Activated T-cell treated with anti-CD3 and anti-CD28 coated beads for 1 hour (primary cell): ENCODE measurements around the gene SPAG4.

Experiments
- DNase-seq: peaks from one replicate; pipeline ENCODE4 v3.0.0-alpha.2; 2020; ENCODE audit warnings: low read depth

The SPAG4 gene, protein sequence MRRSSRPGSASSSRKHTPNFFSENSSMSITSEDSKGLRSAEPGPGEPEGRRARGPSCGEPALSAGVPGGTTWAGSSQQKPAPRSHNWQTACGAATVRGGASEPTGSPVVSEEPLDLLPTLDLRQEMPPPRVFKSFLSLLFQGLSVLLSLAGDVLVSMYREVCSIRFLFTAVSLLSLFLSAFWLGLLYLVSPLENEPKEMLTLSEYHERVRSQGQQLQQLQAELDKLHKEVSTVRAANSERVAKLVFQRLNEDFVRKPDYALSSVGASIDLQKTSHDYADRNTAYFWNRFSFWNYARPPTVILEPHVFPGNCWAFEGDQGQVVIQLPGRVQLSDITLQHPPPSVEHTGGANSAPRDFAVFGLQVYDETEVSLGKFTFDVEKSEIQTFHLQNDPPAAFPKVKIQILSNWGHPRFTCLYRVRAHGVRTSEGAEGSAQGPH

DNA sequence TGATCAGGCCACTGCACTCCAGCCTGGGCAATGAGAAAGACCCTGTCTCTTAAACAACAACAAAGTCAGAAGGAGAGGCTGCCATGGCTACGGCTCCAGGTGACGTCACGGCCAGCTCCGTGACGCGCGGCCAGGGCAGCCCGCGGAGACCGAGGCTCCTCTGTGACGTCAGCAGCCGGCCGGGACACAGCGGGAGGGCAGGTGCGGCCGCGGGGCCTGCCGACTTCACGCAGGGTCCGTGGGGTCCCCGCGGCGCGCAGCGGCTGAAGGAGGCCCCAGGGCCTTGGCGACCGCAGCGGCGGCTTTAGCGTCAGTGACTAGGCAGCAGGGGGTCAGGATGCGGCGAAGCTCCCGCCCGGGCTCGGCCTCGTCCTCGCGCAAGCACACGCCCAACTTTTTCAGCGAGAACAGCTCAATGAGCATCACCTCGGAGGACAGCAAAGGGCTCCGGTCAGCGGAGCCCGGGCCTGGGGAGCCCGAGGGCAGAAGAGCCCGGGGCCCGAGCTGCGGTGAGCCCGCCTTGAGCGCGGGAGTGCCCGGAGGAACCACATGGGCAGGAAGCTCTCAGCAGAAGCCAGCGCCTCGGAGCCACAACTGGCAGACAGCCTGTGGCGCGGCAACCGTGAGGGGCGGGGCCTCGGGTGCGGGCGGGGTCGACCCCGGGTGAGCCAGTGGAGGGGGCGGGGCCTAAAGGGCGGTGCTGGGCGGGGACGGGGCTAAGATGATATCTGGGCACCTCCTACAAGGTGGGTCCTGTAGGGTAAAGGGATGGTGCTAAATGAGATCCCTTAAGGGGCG lies at the start of gene SPAG4:
SPAG4 (plus strand) TSS at position 163 of the 798 bp plus-strand sequence; CDS start at position 338, 175 bp downstream.
- DNase-seq, result peak; percentile 100

- no peak for DNase-seq
Observed at GRCh38 chr20:35568645-35569044, 47.0 kb upstream of the SPAG4 start.

DNA sequence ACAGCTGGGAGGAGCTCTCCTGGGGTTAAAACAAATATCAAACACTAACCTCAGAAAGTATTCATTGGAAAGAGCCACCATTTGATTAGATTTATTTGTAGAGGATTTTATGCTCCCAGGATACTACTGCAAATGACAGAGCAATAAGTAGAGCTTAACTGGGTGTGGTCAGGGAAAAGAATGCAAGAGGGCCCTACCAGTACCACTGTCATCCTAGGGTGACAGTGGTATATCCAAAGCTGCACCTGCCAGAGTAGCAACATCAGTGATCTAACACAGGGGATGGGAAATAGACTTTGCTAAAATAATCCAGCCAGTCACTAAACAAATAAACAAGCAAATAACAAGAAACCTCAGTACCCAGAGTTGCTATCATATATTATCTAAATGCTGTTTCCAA lies 44.1 kb upstream of the SPAG4 start:
- no peak for DNase-seq

DNA sequence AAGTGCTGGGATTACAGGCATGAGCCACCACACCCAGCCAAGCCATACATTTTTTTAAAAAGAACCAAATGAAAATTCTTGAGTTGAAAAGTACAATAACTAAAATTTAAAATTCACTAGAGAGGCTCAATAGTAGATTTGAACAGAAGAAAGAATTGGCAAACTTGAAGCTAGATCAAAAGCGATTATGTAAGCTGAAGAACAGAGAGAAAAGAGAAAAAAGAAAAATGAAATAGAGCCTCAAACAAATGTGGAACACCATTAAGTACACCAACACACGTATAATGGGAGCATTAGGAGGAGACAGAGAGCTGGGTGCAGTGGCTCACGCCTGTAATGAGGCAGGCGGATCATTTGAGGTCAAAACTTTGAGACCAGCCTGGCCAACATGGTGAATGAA lies 42.8 kb upstream of the SPAG4 start:
- no peak for DNase-seq

DNA sequence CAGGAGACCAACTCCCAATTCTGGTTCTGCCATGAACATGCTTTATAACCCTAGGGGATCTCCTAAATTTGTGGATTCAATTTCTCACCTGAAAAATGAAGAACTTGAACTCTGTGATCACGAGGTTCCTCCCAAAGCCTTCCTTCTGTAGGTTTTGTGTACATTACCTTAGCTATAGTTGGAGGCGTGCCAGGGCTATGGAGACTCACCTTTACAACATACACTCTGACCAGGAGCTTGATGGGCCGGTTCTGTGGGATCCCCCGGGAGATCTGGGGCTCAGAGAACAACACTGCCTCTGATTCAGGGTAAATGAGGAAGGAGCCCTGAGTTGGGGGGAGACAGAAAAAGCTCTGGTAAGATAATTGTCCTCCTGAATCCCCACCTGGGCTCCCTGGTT lies 39.7 kb upstream of the SPAG4 start:
- no peak for DNase-seq

- no peak for DNase-seq
Observed at GRCh38 chr20:35576816-35577215, 38.8 kb upstream of the SPAG4 start.

GRCh38 chr20:35578469-35578868 lies 37.2 kb upstream of the SPAG4 start:
- DNase-seq, result no peak

DNA sequence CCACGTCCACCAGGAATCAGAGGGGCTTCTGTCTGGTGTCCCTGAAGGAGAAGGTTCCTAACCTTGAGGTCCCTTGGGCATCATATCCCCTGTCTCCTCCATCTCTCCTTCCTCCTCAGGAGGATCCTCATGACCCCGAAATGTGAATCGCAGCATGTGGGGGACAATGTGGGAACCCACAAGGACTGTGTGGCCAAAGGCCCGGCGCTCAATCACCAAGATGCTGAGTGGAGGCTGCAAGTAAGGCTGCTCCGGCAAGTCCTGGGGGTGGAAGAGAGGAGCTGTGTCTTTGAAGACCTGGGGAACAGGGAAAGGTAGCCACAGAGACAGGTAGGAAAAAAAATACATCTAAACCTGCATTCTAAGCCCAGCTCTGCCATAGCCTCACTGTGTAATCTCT lies 36.4 kb upstream of the SPAG4 start:
- DNase-seq, result no peak

GRCh38 chr20:35582131-35582530 lies 33.5 kb upstream of the SPAG4 start:
- no peak for DNase-seq

DNA sequence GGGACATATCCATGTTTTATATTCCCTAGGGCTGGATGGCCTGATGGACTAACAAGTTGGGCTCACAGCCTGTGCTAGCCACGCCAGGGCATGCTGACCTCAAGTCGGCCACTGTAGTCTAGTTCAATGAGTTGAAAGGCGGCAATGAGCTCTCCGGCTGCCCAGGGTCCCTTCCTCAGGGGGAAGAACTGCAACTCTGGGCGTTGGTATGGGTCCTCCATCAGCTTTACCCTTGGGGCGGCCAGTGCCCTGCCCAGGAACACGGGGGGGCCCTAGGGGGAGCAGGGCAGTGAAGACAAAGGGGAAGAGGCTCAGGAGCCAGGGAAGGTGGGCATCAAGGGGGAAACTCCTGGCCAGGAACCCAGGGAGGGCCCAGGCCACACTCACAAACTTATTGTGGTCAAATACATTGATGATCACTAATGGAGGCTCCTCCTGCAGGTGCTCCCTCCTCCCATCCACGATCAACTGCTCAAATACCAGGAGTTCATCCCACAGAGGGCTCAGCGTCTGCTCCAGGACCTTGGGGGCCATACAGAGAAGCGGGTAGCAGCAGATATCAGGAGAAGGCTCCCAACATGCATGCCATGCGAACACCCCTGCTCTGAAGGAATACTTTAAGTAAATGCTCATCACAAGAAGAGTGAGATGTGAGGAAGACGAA lies 32.8 kb upstream of the SPAG4 start:
- DNase-seq, result no peak

- DNase-seq, result no peak
Observed at GRCh38 chr20:35583636-35584560, 31.7 kb upstream of the SPAG4 start.

DNA sequence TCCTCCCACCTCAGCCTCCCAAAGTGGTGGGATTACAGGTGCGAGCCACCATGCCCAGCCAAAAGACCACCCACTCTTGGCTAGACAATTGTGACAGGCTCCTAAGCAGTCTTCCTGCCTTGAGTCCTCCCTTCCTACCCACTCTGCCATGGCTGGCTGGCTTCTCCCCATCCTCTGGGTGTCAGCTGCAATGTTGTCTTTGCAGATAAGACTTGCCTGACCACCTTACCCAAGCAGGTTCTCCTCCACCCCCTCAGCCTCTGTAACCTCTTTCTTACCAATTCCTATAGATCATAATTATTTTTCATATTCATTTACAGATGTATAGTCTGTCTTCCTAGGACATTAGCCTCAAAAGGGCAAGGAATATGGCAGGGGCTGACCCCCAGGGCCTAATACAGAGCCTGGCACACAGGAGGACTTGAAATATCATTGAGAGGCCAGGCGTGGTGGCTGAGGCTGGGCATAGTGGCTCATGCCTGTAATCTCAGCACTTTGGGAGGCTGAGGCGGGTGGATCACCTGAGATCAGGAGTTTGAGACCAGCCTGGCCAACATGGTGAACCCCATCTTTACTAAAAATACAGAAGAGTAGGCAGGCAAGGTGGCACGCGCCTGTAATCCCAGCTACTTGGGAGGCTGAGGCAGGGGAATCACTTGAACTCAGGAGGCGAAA lies 28.7 kb upstream of the SPAG4 start:
- no peak for DNase-seq

DNA sequence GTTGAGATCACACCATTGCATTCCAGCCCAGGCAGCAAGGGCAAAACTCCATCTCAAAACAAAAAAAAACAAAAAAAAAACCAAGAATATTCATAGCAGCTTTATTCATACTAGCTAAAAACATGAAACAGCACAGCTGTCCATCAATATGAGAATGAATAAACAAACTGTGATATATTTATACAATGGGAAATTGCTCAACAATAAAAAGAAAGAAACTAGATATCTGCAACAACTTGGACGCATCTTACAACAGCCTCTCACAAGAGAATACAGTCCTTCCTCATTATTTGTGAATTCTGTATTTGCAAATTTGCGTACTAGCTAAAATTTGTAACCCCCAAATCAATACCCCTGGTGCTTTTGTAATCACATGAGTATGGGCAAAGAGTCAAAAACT lies 28.2 kb upstream of the SPAG4 start:
- DNase-seq, result no peak

- no peak for DNase-seq
Observed at GRCh38 chr20:35588397-35588796, 27.2 kb upstream of the SPAG4 start.

DNA sequence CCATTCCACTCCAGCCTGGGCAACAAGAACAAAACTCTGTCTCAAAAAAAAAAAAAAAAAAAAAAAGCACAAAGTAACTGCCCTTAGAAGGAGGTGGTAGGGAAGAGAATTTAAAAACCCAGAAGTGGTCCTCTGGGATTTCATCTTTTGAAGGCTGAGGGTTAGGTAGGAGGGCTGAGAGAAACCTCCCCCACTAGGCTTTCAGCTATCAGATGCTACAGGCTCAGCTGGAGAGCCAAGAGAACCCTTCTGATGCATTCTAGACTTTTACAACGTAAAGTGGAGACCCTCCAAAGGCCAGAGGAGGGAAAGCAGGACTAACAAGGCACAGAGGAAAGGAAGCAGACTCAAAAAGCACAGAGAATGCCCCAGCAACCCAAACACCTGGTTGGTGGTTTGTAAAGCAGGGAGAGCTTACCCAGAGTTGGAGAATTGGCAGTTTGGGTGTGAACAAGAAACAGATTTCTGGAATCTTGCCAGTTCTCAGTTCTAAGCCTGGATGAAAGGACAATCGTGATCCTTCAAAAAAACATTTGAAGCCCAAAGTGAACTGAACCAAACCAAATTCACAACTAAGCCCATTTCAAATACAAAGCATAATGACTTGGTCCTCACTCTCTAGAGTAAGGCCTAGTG lies 23.2 kb upstream of the SPAG4 start:
- no peak for DNase-seq

GRCh38 chr20:35595456-35595855 lies 20.2 kb upstream of the SPAG4 start:
- DNase-seq, result no peak

GRCh38 chr20:35595901-35596300 lies 19.7 kb upstream of the SPAG4 start:
- DNase-seq, result no peak

DNA sequence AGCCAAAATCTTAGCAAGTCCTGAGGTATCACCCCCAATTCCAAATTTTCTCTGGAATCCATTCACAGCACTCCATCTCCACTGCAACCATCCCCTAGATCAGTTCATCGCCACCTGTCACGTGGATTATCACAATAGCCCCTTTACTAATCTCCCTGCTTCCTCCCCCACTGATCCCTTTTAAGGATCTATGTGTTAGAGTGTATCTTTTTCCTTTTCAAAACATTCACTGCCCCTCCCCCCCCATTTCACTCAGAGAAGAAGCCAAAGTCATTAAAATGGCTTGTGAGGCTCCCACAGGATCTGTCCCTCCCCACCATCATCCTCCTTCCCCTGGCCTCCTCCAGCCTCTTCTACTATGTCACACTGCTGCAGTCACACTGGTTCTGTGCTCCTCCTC lies 18.4 kb upstream of the SPAG4 start:
- no peak for DNase-seq

DNA sequence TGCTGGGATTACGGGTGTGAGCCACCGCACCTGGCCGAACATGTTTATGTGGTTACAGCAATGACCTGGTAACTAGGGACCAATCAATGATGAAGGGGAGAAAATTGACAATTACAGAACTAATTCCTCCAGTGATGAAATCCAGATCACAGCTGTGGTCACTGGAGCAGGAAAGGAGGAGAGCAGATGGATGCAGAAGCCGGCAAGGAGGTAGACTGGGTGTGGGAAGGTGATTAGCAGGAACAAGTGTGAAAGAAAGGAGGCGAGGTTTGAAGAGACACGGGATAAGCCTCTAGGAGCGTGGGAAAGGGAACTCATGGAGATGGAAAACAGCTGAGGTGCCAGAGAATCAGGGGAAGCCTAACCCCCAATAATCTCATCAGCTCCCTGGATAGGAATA lies 17.2 kb upstream of the SPAG4 start:
- no peak for DNase-seq

GRCh38 chr20:35598899-35599775 lies 16.5 kb upstream of the SPAG4 start:
- DNase-seq, result no peak
